Gastrocnemius medialis (tissue), 4 donors: ENCODE results near the gene GSTM3.

ENCODE experiments used
- CTCF ChIP-seq, 5 experiments: fragments of 450-650 bp in 3 of 5; fragments of 200-600 bp in 2 of 5; sonication (generic) in 2 of 5; IDR thresholded peaks in 4 of 5; conservative IDR thresholded peaks in 1 of 5; 1 replicate in 4 of 5; 2 replicates in 1 of 5; pipeline ENCODE4 v1.5.1; 2016 to 2019; ENCODE audit warnings: antibody characterized with exemption in 5 of 5, mild to moderate bottlenecking in 3 of 5, moderate library complexity in 3 of 5
- POLR2A ChIP-seq, 2 donors: fragments of 450-650 bp; IDR thresholded peaks; one replicate each; pipeline ENCODE4 v1.6.1; 2017; ENCODE audit warnings: antibody characterized with exemption in 2 of 2, mild to moderate bottlenecking in 2 of 2, moderate library complexity in 2 of 2

- TF ChIP-seq POLR2A (IDR thresholded peaks at IDR 0.05) (no peak), CTCF (IDR thresholded peaks at IDR 0.05 in 4 of 5, conservative IDR thresholded peaks at IDR 0.05 in 1 of 5) (no peak)
Measured at GRCh38 chr1:109718495-109718894, 22.3 kb downstream of the GSTM3 start.
